PC-9 (cell line): ENCODE data around the gene NID1.

Experiments
- EZH2 ChIP-seq: fragments of 200-600 bp; sonication (generic); IDR thresholded peaks from 2 replicates; pipeline ENCODE4 v1.8.0; 2017; ENCODE audit warnings: antibody characterized with exemption, low read depth
- TF ChIP-seq, protein P1 (sequence below): fragments of 200-600 bp; sonication (generic); conservative IDR thresholded peaks from 2 replicates; pipeline ENCODE4 v1.6.1; 2017; ENCODE audit warnings: mixed run types, antibody characterized with exemption, mild to moderate bottlenecking, moderate library complexity

DNA sequence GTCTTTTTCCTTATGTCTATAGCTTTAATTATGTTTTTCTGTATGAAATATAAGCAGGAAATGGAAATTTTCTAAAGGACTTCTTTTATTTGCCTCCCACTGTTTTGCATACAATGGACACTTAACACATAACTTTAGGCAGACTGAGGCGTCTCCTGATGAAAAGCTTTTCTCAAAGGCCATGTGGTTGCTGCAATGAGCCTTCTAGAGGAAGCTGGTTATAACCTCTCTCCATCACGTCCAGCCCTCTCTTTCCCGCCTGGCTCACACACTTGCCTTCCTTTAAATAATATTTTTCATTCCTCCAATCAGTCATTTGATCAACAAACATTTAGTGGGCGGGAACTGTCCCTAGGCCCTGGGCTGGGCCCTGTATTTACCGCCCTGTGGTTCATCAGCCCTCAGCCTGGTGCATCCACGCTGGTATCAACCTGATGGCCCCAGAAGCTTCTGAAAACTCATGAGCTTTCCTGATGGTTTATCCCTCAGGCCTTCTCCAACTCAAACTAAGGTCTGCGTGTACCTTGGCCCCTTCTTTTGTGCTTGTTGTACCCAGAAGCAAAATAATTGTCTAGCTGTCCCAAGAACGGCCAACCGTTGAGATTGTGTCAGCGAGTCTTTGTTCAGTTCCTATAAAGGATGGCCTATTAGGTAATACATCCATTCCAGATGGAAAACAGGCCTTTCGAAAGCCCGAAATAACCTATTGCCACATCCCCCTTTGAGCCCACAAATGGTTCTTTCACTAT, 122.8 kb downstream of the NID1 start:
- TF ChIP-seq, protein P1, sequence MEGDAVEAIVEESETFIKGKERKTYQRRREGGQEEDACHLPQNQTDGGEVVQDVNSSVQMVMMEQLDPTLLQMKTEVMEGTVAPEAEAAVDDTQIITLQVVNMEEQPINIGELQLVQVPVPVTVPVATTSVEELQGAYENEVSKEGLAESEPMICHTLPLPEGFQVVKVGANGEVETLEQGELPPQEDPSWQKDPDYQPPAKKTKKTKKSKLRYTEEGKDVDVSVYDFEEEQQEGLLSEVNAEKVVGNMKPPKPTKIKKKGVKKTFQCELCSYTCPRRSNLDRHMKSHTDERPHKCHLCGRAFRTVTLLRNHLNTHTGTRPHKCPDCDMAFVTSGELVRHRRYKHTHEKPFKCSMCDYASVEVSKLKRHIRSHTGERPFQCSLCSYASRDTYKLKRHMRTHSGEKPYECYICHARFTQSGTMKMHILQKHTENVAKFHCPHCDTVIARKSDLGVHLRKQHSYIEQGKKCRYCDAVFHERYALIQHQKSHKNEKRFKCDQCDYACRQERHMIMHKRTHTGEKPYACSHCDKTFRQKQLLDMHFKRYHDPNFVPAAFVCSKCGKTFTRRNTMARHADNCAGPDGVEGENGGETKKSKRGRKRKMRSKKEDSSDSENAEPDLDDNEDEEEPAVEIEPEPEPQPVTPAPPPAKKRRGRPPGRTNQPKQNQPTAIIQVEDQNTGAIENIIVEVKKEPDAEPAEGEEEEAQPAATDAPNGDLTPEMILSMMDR, result no peak
- no peak for TF ChIP-seq EZH2
